DND-41 (cell line): ENCODE results near the gene ZNF420.
"Not testable (repeated sequence)": the region's sequence is repeated elsewhere in the genome, so short reads cannot be mapped to it uniquely, and the experiment has no call there.

ENCODE experiments used
- EZH2 ChIP-seq: IDR thresholded peaks from 3 replicates; pipeline ENCODE4 v1.6.1; 2012; ENCODE audit warnings: borderline replicate concordance, low read depth, mild to moderate bottlenecking, moderate library complexity, low read length, inconsistent platforms; ENCODE audit not compliant: severe bottlenecking
- TF ChIP-seq, protein P1 (sequence below): IDR thresholded peaks from 2 replicates; pipeline ENCODE4 v1.5.1; 2012; ENCODE audit warnings: borderline replicate concordance, low read length, moderate library complexity, mild to moderate bottlenecking; ENCODE audit not compliant: poor library complexity, severe bottlenecking; ENCODE audit errors: extremely low read depth

DNA sequence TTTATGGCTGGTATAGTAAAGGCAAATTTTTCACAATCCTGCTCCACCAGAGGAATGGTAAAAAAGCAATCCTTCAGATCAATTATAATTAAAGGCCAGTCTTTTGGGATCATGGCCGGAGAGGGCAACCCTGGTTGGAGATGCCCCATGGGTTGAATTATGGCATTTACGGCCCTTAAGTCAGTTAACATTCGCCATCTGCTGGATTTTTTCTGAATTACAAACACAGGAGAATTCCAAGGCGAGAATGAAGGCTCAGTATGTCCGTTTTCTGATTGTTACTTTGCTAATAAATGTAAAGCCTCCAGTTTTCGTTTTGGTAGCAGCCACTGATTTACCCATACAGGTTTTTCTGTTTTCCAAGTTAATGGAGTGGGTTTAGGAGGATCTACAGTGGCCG lies 33.5 kb downstream of the ZNF420 start:
- TF ChIP-seq, protein P1, sequence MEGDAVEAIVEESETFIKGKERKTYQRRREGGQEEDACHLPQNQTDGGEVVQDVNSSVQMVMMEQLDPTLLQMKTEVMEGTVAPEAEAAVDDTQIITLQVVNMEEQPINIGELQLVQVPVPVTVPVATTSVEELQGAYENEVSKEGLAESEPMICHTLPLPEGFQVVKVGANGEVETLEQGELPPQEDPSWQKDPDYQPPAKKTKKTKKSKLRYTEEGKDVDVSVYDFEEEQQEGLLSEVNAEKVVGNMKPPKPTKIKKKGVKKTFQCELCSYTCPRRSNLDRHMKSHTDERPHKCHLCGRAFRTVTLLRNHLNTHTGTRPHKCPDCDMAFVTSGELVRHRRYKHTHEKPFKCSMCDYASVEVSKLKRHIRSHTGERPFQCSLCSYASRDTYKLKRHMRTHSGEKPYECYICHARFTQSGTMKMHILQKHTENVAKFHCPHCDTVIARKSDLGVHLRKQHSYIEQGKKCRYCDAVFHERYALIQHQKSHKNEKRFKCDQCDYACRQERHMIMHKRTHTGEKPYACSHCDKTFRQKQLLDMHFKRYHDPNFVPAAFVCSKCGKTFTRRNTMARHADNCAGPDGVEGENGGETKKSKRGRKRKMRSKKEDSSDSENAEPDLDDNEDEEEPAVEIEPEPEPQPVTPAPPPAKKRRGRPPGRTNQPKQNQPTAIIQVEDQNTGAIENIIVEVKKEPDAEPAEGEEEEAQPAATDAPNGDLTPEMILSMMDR, result peak; percentile 52
- not testable (repeated sequence) for TF ChIP-seq EZH2
